Stomach smooth muscle (tissue), 2 donors: ENCODE measurements around the gene NANOGP8.

ENCODE experiments used
- H3K27ac ChIP-seq: one replicate; pipeline ENCODE4 v1.7.0; 2013; ENCODE audit warnings: mild to moderate bottlenecking, low read length, inconsistent platforms
- H3K27me3 ChIP-seq, 2 donors: one replicate each; pipeline ENCODE4 v1.7.0; 2013; ENCODE audit warnings: low read length in 2 of 2; ENCODE audit not compliant: insufficient read depth in 2 of 2, control insufficient read depth in 1 of 2
- H3K36me3 ChIP-seq, 2 donors: one replicate each; pipeline ENCODE4 v1.7.0; 2013; ENCODE audit warnings: low read length in 2 of 2; ENCODE audit not compliant: control insufficient read depth in 2 of 2, insufficient read depth in 2 of 2
- H3K4me1 ChIP-seq: one replicate; pipeline ENCODE4 v1.7.0; 2013; ENCODE audit warnings: low read length; ENCODE audit not compliant: control insufficient read depth, insufficient read depth
- H3K4me3 ChIP-seq, 2 donors: one replicate each; pipeline ENCODE4 v1.7.0; 2013; ENCODE audit warnings: low read length in 2 of 2
- H3K9ac ChIP-seq, 2 donors: one replicate each; pipeline ENCODE4 v1.7.0; 2013; ENCODE audit warnings: low read length in 2 of 2, mild to moderate bottlenecking in 1 of 2
- H3K9me3 ChIP-seq, 2 donors: one replicate each; pipeline ENCODE4 v1.7.0; 2013; ENCODE audit warnings: low read length in 2 of 2; ENCODE audit not compliant: control insufficient read depth in 2 of 2
- donor health status: healthy.
- donor health status: Pancreatic carcinoma.

Gene NANOGP8

DNA sequence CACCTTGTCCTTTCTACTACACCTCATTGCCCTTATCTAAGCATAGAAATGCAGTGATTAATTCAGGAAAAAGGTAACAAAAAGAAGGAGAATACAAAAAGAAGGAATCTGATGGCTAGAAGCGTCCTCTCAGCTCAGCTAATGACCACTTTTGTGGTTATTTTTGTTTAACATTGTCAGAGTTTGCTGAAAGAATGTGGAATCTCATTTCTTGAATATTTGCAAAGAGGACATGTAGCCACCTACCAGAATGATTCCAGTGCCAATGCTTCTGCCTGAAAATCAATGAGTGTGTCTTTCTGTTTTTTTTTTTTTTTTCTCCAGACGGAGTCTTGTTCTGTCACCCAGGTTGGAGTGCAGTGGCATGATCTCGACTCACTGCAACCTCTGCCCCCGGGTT lies 24.5 kb downstream of the NANOGP8 start:
- no peaks in the 10 kb centered on the region for H3K27me3 ChIP-seq
- no peak overlapping the region for H3K27ac ChIP-seq
- H3K4me3 ChIP-seq, result no peak overlapping the region

DNA sequence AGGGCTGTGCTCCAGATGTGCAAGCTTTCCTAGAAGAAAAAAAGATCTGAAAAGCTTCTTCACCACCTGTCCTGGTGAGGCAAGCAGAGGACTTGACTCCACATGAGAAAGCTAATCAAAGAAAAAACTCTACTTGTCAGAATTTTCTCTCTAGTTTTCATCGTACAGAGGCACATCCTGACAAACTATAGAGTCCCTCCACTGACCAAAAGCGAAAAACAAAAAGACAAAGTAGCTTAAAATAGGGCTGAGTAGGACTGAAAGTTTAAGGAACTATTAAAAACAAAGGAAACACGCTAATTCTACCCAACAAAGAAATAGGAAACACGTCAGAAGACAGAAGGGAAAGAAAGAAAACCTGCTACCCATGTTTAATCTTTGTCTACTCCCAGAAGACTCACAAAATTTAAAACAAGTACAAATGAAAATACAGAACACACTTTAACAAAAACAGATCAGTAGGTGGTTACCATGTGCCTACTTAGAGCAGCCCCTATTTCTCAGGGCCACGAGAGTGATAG lies 26.5 kb downstream of the NANOGP8 start:
- H3K27me3 ChIP-seq, result no peaks in the 10 kb centered on the region
- no peaks in the 10 kb centered on the region for H3K36me3 ChIP-seq
- H3K4me3 ChIP-seq, result no peak overlapping the region
- H3K9me3 ChIP-seq, result no peaks in the 10 kb centered on the region
- H3K9ac ChIP-seq, result no peak overlapping the region
- no peaks in the 10 kb centered on the region for H3K4me1 ChIP-seq
- H3K27ac ChIP-seq, result no peak overlapping the region

More for the DNA sequence above, 24.5 kb downstream of the NANOGP8 start:
- no peaks in the 10 kb centered on the region for H3K4me1 ChIP-seq
- H3K9ac ChIP-seq, result no peak overlapping the region
- no peaks in the 10 kb centered on the region for H3K9me3 ChIP-seq
- no peaks in the 10 kb centered on the region for H3K36me3 ChIP-seq

DNA sequence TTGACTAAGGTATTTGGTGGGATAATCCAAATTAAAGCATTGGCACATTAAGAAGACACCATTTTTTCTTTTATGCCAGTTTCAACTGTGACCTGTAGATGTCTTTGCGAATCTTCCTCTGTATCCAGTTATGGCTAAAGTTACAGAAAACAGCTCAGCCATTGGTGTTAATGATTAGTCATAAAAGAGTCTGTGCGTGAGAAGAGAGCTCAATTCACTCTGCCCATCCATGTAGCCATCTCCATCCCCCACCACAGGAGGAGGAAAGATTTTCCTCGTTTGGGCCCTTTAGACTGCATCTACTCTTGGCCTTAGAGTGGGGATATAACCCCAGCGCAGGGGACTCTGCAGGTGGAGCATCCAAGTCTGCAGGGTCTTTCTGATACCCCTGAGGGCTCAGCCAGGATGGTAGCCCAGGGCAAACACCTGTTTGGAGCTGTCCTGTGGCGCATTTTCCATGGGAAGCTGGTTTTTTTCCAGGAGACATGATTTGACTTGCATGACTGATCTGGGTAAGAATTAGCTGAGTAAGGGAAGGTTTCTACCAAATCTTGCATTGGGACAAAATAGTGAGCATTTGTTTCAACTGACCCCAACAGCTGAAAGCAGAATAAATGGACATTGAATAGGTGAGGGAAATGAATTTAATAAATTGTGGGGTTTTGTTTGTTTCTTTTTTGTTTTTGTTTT lies 29.5 kb downstream of the NANOGP8 start:
- Histone ChIP-seq H3K9me3 (no peaks in the 10 kb centered on the region), H3K27ac (no peak overlapping the region), H3K4me3 (no peak overlapping the region), H3K9ac (no peak overlapping the region), H3K36me3 (no peaks in the 10 kb centered on the region), H3K4me1 (no peaks in the 10 kb centered on the region), H3K27me3 (no peaks in the 10 kb centered on the region)

- Histone ChIP-seq H3K27me3 (no peaks in the 10 kb centered on the region), H3K9ac (no peak overlapping the region), H3K27ac (no peak overlapping the region), H3K36me3 (no peaks in the 10 kb centered on the region), H3K4me3 (no peak overlapping the region), H3K4me1 (no peaks in the 10 kb centered on the region), H3K9me3 (no peaks in the 10 kb centered on the region)
These were observed 30.7 kb downstream of the NANOGP8 start for GRCh38 chr15:35054380-35054779.

- Histone ChIP-seq H3K27me3 (no peaks in the 10 kb centered on the region), H3K4me1 (no peaks in the 10 kb centered on the region), H3K9me3 (no peaks in the 10 kb centered on the region), H3K27ac (no peak overlapping the region), H3K36me3 (no peaks in the 10 kb centered on the region), H3K4me3 (no peak overlapping the region), H3K9ac (no peak overlapping the region)
These were observed 37.1 kb downstream of the NANOGP8 start for GRCh38 chr15:35047996-35048395.

GRCh38 chr15:35047528-35047927 lies 37.6 kb downstream of the NANOGP8 start:
- Histone ChIP-seq H3K4me3 (no peak overlapping the region), H3K36me3 (no peaks in the 10 kb centered on the region), H3K27ac (no peak overlapping the region), H3K9ac (no peak overlapping the region), H3K9me3 (no peaks in the 10 kb centered on the region), H3K27me3 (no peaks in the 10 kb centered on the region), H3K4me1 (no peaks in the 10 kb centered on the region)

DNA sequence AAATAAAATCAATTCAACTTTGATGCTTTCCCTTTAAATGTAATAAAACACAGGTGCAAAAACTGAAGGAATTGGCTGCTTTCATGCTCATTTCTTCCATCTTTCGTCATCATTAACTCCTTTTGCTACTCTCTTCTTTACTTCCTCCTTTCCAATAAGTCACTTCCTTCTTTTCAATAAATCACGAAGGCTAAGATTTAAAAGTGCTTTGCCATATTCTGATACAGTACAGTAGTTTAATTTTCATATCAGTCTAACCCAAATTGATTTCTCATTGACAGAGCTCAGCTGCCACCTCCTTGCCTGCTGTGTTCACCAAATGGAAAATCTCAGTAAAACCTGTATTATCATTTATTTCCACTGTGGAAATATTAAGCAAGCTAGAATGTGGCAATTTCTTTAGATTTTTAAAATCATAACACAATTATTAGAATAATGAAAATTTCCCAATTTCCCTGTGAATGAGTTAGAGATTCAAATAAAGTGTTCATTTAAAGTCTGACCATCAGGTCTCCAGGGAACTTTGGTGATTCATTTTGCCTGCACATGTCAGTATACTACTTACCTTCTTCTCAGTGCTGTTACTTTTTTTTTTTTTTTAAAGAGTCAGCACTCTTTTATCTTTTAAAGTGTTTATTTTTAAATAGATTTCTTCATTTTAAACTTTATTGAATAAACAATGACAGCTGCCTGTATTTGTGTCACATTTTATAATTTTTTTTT lies 41.6 kb downstream of the NANOGP8 start:
- H3K9me3 ChIP-seq, result no peaks in the 10 kb centered on the region
- H3K27ac ChIP-seq, result no peak overlapping the region
- H3K4me1 ChIP-seq, result no peaks in the 10 kb centered on the region
- no peaks in the 10 kb centered on the region for H3K36me3 ChIP-seq
- H3K4me3 ChIP-seq, result no peak overlapping the region
- no peak overlapping the region for H3K9ac ChIP-seq
- no peaks in the 10 kb centered on the region for H3K27me3 ChIP-seq

- no peaks in the 10 kb centered on the region for H3K9me3 ChIP-seq
- no peak overlapping the region for H3K4me3 ChIP-seq
- H3K4me1 ChIP-seq, result no peaks in the 10 kb centered on the region
- no peak overlapping the region for H3K9ac ChIP-seq
- no peaks in the 10 kb centered on the region for H3K36me3 ChIP-seq
- H3K27me3 ChIP-seq, result no peaks in the 10 kb centered on the region
- H3K27ac ChIP-seq, result no peak overlapping the region
These were observed 44.5 kb downstream of the NANOGP8 start for GRCh38 chr15:35040339-35041255.

- no peaks in the 10 kb centered on the region for H3K4me1 ChIP-seq
- no peaks in the 10 kb centered on the region for H3K36me3 ChIP-seq
- no peak overlapping the region for H3K9ac ChIP-seq
- no peak overlapping the region for H3K27ac ChIP-seq
- H3K9me3 ChIP-seq, result no peaks in the 10 kb centered on the region
- H3K27me3 ChIP-seq, result no peaks in the 10 kb centered on the region
- H3K4me3 ChIP-seq, result no peak overlapping the region
These were observed 46.3 kb downstream of the NANOGP8 start for GRCh38 chr15:35038626-35039451.
